ENCODE measurements around the gene ATE1.
"Not testable (repeated sequence)": the region's sequence is repeated elsewhere in the genome, so short reads cannot be mapped to it uniquely, and the experiment has no call there.

ATE1 gene

GRCh38 chr10:121828045-121828444 is 99.8 kb downstream of the ATE1 start:
- DNase-seq: no peak

- DNase-seq: not testable (repeated sequence)
These were observed 101.1 kb downstream of the ATE1 start for GRCh38 chr10:121826773-121827172.

GRCh38 chr10:121823993-121824463 is 103.8 kb downstream of the ATE1 start:
- no peak for DNase-seq

GRCh38 chr10:121822724-121823123 is 105.1 kb downstream of the ATE1 start:
- DNase-seq: no peak

- no peak for DNase-seq
These were observed 105.7 kb downstream of the ATE1 start for GRCh38 chr10:121822180-121822579.

GRCh38 chr10:121819049-121819448 is 108.8 kb downstream of the ATE1 start:
- DNase-seq: no peak

GRCh38 chr10:121818599-121818998 is 109.2 kb downstream of the ATE1 start:
- no peak for DNase-seq

- DNase-seq: no peak
These were observed 111.6 kb downstream of the ATE1 start for GRCh38 chr10:121816197-121816596.

- no peak for DNase-seq
These were observed 114.0 kb downstream of the ATE1 start for GRCh38 chr10:121813857-121814256.

GRCh38 chr10:121813211-121813815 is 114.5 kb downstream of the ATE1 start:
- DNase-seq: no peak

- no peak for DNase-seq
These were observed 115.8 kb downstream of the ATE1 start for GRCh38 chr10:121812031-121812430.

GRCh38 chr10:121811386-121811785 is 116.4 kb downstream of the ATE1 start:
- no peak for DNase-seq

- no peak for DNase-seq
These were observed 119.0 kb downstream of the ATE1 start for GRCh38 chr10:121808835-121809234.

- no peak for DNase-seq
These were observed 123.4 kb downstream of the ATE1 start for GRCh38 chr10:121804460-121804859.

- DNase-seq: no peak
These were observed 124.2 kb downstream of the ATE1 start for GRCh38 chr10:121803611-121804010.

- no peak for DNase-seq
These were observed 127.0 kb downstream of the ATE1 start for GRCh38 chr10:121800831-121801230.

GRCh38 chr10:121800146-121800545 is 127.7 kb downstream of the ATE1 start:
- no peak for DNase-seq

- DNase-seq: no peak
These were observed 130.3 kb downstream of the ATE1 start for GRCh38 chr10:121797490-121797889.

- no peak for DNase-seq
These were observed 131.5 kb downstream of the ATE1 start for GRCh38 chr10:121796342-121796741.

GRCh38 chr10:121792198-121792597 is 135.6 kb downstream of the ATE1 start:
- DNase-seq: no peak

GRCh38 chr10:121791761-121792160 is 136.1 kb downstream of the ATE1 start:
- DNase-seq: no peak

GRCh38 chr10:121788717-121789116 is 139.1 kb downstream of the ATE1 start:
- DNase-seq: no peak

- no peak for DNase-seq
These were observed 139.7 kb downstream of the ATE1 start for GRCh38 chr10:121788115-121788514.

- no peak for DNase-seq
These were observed 140.7 kb downstream of the ATE1 start for GRCh38 chr10:121787169-121787568.

GRCh38 chr10:121783782-121784372 is 144.0 kb downstream of the ATE1 start:
- no peak for DNase-seq

Data from CD4-positive, alpha-beta T cell treated with Interleukin-17A for 4 hours (primary cell).